ENCODE results near the gene AUTS2.

DNA sequence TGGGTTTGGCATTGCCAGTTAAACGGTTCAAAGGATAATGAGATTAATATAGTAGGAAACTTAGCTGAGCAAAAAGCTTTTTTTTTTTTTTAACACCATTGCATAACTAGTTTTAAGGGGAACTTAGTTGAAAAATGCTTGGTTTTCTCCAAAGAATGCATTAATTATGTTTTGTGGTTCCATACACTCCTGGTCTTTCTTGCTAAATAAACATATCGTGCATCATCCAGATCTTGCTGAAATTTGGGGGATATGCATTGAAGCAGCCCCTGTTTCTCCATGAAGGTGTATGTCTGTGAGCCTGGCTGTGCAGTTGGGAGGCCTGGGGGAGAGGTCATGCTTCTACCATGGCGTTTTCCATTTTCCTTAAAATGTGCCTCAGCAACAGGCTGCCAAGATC is 975.4 kb downstream of the AUTS2 start:
- TF ChIP-seq, protein P1, sequence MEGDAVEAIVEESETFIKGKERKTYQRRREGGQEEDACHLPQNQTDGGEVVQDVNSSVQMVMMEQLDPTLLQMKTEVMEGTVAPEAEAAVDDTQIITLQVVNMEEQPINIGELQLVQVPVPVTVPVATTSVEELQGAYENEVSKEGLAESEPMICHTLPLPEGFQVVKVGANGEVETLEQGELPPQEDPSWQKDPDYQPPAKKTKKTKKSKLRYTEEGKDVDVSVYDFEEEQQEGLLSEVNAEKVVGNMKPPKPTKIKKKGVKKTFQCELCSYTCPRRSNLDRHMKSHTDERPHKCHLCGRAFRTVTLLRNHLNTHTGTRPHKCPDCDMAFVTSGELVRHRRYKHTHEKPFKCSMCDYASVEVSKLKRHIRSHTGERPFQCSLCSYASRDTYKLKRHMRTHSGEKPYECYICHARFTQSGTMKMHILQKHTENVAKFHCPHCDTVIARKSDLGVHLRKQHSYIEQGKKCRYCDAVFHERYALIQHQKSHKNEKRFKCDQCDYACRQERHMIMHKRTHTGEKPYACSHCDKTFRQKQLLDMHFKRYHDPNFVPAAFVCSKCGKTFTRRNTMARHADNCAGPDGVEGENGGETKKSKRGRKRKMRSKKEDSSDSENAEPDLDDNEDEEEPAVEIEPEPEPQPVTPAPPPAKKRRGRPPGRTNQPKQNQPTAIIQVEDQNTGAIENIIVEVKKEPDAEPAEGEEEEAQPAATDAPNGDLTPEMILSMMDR (IDR thresholded peaks at IDR 0.05 in 2 of 3, conservative IDR thresholded peaks at IDR 0.05 in 1 of 3; ENCODE audit: control insufficient read depth in 2 of 3, extremely low read depth in 1 of 3, insufficient read depth in 1 of 3, low read depth in 3 of 3, low read length in 3 of 3), result no peak
- TF ChIP-seq, protein P2, sequence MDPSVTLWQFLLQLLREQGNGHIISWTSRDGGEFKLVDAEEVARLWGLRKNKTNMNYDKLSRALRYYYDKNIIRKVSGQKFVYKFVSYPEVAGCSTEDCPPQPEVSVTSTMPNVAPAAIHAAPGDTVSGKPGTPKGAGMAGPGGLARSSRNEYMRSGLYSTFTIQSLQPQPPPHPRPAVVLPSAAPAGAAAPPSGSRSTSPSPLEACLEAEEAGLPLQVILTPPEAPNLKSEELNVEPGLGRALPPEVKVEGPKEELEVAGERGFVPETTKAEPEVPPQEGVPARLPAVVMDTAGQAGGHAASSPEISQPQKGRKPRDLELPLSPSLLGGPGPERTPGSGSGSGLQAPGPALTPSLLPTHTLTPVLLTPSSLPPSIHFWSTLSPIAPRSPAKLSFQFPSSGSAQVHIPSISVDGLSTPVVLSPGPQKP (IDR thresholded peaks at IDR 0.05; ENCODE audit: low read depth, low read length), result no peak
- TF ChIP-seq POLR2AphosphoS2 (IDR thresholded peaks at IDR 0.05; ENCODE audit: low read depth, low read length) (no peak), MTA3 (IDR thresholded peaks at IDR 0.05; ENCODE audit: borderline replicate concordance, low read length) (no peak), EP300 (IDR thresholded peaks at IDR 0.05; ENCODE audit: borderline replicate concordance in 1 of 2, control insufficient read depth in 1 of 2, low read depth in 2 of 2, low read length in 2 of 2) (no peak), TCF3 (IDR thresholded peaks at IDR 0.05; ENCODE audit: borderline replicate concordance, insufficient read depth, low read depth, low read length) (no peak), NFYA (IDR thresholded peaks at IDR 0.05; ENCODE audit: borderline replicate concordance, low read depth, low read length) (no peak)

Data from GM12878 (cell line).